H1 (cell line): ENCODE data around the gene TBC1D22B. TPM values are rescaled to one million over a fixed set of nuclear protein-coding genes. Genes with fewer than 3 reads are reported as not detected.

Source experiments
- BACH1 ChIP-seq: IDR thresholded peaks from 2 replicates; pipeline ENCODE4 v1.6.1; 2012; ENCODE audit warnings: low read length, improper control_type of control experiment
- RNF2 ChIP-seq: fragments of 200-900, 300-1000 bp; sonication (generic); IDR thresholded peaks from 2 replicates; pipeline ENCODE4 v1.7.1; 2016; ENCODE audit warnings: borderline replicate concordance, low read depth, mild to moderate bottlenecking, antibody characterized with exemption, low read length; ENCODE audit not compliant: poor library complexity, severe bottlenecking; ENCODE audit errors: missing control alignments
- TAF1 ChIP-seq: IDR thresholded peaks from 2 replicates; pipeline ENCODE4 v1.6.1; 2011; ENCODE audit warnings: mild to moderate bottlenecking, low read depth, low read length
- polyA plus RNA-seq, 7 experiments: library from polyadenylated mRNA; depleted of rRNA in 3 of 7; stranded (reverse) in 5 of 7; unstranded in 2 of 7; fragments of >200 nt in 5 of 7; fragments of 200-250 nt in 2 of 7; gene quantifications; 1 replicate in 5 of 7; 2 replicates in 1 of 7; 4 replicates in 1 of 7; pipeline versions ENCODE4 v1.2.1 to v1.2.3, GENCODE V29; 2011 to 2013; ENCODE audit warnings: missing spikeins in 2 of 7, mixed read lengths in 2 of 7
- total RNA-seq: library from RNA; stranded (reverse); fragmentation: NEBNext Ultra II Directional; extraction: Animal tissue kit (Norgen Biotek cat#: 25700); gene quantifications from 2 replicates; pipeline ENCODE4 v1.2.1, GENCODE V29; 2021

The TBC1D22B gene
- total and polyA plus RNA-seq, 2 of the 8 experiments (the other 6 are each of a cell fraction or from before 2014, with no cell fraction given) = 10.1 to 17.4 TPM

- no peak for TF ChIP-seq TAF1
- TF ChIP-seq BACH1 = no peak
- no peak for TF ChIP-seq RNF2
Observed at GRCh38 chr6:37279366-37280134, 22.0 kb downstream of the TBC1D22B start (continued).
